A549 treated with ZK216348 at 1 μM for 4 hours (cell line): ENCODE measurements around the gene MRGPRX3. TPM values are rescaled to one million over a fixed set of nuclear protein-coding genes. Genes with fewer than 3 reads are reported as not detected.

Source experiments
- total RNA-seq: library from RNA; stranded (reverse); fragments of 200-300 nt; extraction: Qiagen RNA extraction; gene quantifications from 5 replicates; pipeline ENCODE4 v1.2.3, GENCODE V29; 2022; ENCODE audit warnings: low read depth

Gene MRGPRX3
- total RNA-seq = not detected in 5 replicates

DNA sequence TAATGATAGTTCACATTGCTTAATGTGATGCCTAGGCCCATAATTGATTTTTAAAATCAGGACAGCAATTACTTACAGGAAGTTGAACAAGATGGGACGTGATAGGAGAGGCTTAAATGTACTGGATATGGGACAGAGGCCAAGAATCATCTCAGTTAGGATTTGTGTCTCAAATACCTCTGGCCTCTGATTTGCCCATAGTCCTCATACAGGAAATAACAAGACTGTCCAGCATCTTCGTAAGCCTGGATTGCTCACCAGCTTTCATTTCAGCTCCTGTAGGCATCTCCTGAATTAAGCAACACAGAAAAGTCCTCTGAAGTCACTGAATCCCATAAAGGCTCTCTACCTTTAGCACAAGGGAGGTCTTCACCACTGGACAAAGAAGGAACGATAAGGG lies at the start of gene MRGPRX3:
TSS of gene MRGPRX3 (plus strand) at position 231 of the 400 bp plus-strand sequence. CDS start 4,632 bp downstream, outside the sequence.

DNA sequence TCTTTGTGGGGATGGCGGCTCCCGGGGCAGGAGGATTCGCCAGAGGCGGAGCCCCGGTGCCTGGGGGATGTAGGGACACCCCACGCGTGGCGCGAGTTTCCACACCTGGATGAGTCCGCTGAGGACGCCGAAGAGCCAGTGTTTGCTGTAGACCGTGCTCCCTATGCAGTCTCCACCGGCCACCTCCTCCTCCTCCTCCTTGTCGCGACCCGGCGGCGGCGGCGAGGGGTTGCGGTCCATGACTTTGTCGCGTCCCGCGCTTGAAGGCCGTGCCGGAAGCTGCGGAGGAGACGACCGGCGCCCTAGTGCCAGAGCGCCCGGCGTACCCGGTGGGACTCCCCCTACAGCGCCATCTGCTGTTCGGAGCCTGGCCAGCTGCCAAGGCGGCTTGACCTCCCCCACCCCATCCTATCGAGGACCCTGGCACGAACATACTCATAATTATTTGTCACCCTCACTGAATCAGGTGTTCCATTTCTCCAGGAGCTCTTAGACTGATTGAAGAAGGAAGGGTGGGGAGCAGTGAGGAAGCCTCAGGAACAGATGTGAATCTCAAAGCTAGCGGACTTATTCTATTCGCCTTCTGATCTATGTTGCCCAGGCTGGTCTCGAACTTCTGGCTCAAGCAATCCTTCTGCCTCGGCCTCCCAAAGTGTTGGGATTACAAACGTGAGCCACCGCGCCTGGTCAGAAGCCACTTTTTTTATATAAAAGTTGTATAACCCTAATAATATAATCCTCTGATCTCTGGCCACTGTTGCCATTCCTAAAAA lies 26.4 kb upstream of the MRGPRX3 start, which contains the start of gene SAAL1:
TSS of gene SAAL1 (minus strand) at position 281 of the 773 bp plus-strand sequence. CDS start at position 240, 41 bp downstream.

DNA sequence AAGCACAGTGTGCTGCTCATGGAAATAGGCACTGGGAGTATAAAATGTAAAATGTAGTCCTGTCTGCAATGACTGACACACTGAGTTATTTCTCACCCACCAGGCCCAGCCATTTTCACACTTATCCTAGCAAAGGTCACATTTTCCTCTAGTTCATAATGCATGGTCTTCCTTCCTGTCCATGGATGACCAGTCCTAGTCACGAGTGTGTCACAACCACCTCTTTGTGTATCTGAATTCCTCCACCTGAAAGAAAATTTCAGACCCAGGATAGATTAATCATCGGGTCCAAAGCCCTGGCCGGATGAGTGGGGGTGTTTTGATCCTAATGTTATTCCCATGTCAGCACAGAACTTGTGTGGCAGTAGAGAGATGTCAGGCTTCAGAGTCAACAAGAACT lies 40.3 kb downstream of the MRGPRX3 start, which contains the start of gene MRGPRX4:
TSS of gene MRGPRX4 (plus strand) at position 172 of the 400 bp plus-strand sequence. CDS start 420 bp downstream, outside the sequence.

Other genes starting within 250 kb of the MRGPRX3 start
- gene SERGEF, start 119.5 kb upstream of the MRGPRX3 start, total RNA-seq = 15.1 to 19.2 TPM (median 16.7 TPM) in 5 replicates
- gene TPH1, start 86.3 kb upstream of the MRGPRX3 start, total RNA-seq = 0.04 to 0.23 TPM (median 0.05 TPM) in 4 of 5 replicates, not detected in the other
- gene SAAL1, start 26.5 kb upstream of the MRGPRX3 start, total RNA-seq = 34.6 to 42.6 TPM (median 40.5 TPM) in 5 replicates
- gene MRGPRX4, start 40.3 kb downstream of the MRGPRX3 start, total RNA-seq = not detected in 5 replicates
- gene SAA4, start 104.2 kb downstream of the MRGPRX3 start, total RNA-seq = not detected in 5 replicates
- 0.65 TPM in 1 of 5 replicates, not detected in the others for gene SAA2, start 116.1 kb downstream of the MRGPRX3 start, total RNA-seq
- 0.58 to 1.2 TPM (median 0.89 TPM) in 5 replicates for gene SAA1, start 133.7 kb downstream of the MRGPRX3 start, total RNA-seq
- 12.3 to 16.0 TPM (median 13.3 TPM) in 5 replicates for gene HPS5, start 189.6 kb downstream of the MRGPRX3 start, total RNA-seq
- gene GTF2H1, start 190.0 kb downstream of the MRGPRX3 start, total RNA-seq = 33.0 to 41.2 TPM (median 34.1 TPM) in 5 replicates